GM19023 (cell line): ENCODE results near the gene PID1.
A peak's percentile ranks its signal among the peaks of the same experiment; 100 is the strongest.

Experiments used
- ATAC-seq: cut with Tn5 transposase; IDR thresholded peaks from one replicate; pipeline ENCODE4 v1.9.1; 2021; ENCODE audit warnings: mild to moderate bottlenecking, moderate library complexity; ENCODE audit not compliant: unreplicated experiment

PID1 gene

DNA sequence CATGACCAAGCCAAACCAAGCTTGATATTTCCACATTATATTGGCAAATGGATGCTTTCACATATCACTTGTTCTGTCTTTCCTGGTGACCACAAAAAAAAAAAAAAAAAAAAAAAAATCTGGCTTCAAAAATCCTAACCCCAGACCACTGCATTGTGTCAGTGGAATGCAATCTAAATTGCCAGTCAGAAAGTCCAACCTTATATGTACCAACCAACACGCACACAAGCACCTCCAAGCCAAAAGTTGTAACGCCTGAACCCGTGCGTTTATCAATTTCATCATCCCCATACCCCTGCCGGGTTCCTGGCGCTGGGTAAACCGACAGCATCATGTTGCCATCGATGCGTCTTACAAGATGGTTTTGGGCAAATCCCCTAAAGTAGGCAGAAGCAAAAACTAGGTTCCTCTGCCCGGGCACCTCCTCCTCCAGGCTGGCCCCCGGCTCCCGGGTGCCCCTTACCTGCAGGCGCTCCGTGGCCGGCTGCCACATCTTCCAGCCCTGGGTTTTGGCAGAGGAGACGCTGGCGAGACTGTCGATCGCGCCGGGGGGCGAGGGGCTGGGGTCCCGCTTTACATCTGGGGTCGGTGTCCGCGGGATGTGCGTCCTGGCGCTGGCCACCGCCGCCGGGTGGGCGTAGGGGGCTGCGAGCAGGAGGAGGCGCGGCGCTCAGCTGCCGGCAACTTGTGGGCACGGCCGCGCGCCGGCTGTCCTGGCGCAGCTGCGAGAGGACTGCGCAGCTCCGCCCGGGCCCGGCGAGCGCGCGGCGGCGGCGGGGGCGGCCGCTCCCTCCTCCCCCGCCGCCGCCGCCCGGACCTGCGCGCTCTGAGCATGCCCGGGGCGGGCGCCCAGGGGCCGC is at the start of gene PID1:
Gene PID1, minus strand, starts transcription at position 737 of the 860 bp plus-strand sequence. Its CDS starts 244 bp downstream, at position 493.
- ATAC-seq, result no peak

- no peak for ATAC-seq
Observed at GRCh38 chr2:229319558-229319957, 48.5 kb upstream of the PID1 start.

DNA sequence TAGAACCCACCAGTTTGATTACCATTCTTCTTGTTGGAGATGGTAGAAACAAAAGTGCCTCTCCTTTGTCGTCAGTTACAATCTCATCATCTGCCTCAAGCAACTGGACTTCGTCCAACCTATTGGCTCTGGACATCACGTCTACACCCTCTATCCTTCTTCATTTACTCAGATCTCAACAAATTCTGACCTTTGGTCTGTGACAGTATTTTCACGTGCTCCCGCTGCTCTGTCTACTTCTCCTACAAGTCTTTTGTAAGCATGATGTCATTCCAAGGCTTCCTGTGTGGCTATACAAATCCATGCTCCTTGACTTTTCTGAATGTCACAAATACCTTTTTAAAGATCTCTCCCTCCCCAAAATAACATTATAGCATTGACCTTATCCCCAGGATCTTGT is 43.0 kb upstream of the PID1 start:
- no peak for ATAC-seq

- no peak for ATAC-seq
Observed at GRCh38 chr2:229313591-229313990, 42.5 kb upstream of the PID1 start.

GRCh38 chr2:229301237-229301636 is 30.1 kb upstream of the PID1 start:
- ATAC-seq, result no peak

DNA sequence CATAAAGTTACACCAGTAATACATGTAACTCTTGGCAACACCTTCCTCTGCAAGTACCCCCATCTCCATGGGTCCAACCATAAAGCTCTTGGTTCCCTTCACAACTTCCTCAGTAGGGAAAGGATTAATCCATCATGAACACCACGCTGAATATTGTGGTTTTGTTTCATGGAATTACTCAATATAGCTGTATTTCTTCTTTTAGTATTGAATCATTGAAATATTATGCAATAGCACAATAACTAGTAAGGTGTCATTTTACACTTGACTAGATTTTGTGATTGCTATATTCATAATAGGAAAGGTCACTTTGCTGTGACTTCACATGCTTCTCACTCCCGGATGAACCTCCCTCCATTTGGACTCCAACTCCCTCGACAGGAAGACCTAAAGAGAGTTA is 29.7 kb upstream of the PID1 start:
- no peak for ATAC-seq

DNA sequence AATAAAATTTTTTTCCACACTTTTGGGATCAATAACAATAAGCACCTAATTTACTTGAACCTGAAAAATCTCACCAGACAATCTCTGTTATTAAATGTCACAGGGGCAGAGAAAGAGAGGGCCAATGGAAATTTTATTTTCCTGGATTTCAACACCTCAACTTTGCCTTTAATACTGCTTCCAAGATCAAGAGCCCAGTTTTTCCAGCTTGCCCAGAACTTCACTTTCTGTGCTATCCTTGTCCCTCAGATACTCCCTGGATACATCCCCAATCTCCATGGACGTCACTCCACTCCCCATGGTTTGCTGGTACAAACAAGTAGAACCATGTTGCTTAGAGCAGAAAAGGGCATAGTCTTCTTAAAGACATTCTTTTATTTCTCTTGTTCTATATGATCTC is 29.3 kb upstream of the PID1 start:
- no peak for ATAC-seq

- no peak for ATAC-seq
Observed at GRCh38 chr2:229297247-229297646, 26.2 kb upstream of the PID1 start.

- ATAC-seq, result no peak
Observed at GRCh38 chr2:229296536-229296935, 25.4 kb upstream of the PID1 start.

GRCh38 chr2:229296016-229296415 is 24.9 kb upstream of the PID1 start:
- ATAC-seq, result no peak

- no peak for ATAC-seq
Observed at GRCh38 chr2:229287823-229288222, 16.7 kb upstream of the PID1 start.

DNA sequence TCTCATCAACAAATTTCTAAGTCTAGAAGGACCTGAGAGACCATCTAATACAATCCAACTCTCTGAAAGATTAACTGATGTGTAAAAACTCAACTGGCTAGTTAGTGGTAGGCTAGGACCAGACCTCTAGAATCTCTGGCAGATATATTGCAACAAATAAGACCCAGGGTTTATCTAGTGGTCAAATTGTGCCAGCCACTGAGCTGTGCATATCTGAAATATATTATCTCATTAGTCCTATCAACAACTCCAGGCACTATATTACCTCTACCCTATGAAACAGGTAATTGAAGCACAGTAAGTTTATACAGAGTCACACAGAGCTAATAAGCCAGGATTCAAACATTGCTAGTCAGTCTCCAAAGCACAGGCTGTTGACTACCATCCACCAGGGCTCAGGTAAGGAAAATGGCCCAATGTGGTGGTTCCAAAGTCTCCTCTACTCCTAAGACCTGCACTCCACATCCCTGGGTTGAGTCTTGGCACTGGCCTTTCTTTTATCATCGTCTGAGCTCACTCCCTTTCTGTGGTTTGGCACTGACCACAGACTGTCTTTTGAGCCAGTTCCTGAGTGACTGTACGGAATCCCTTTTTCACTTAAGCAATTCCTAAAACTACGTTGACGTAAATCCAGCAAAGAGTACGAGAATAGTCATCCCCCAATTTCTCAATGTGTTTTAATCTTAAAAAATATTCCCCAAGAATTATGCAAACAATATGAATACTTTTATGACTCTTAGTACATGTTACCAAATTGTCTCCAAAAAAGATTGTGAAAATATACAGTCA is 11.9 kb upstream of the PID1 start:
- no peak for ATAC-seq

DNA sequence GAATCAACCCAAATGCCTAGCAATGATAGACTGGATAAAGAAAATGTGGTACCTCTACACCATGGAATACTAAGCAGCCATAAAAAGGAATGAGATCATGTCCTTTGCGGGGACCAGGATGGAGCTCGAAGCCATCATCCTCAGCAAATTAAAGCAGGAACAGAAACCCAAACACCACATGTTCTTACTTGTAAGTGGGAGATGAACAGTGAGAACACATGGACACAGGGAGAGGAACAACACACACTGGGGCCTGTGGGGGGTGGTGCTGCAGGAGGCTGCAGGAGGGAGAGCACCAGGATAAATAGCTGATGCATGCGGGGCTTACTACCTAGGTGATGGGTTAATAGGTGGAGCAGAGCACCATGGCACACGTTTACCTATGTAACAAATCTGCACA is 8.4 kb upstream of the PID1 start:
- ATAC-seq, result no peak

GRCh38 chr2:229275506-229275905 is 4.4 kb upstream of the PID1 start:
- no peak for ATAC-seq

DNA sequence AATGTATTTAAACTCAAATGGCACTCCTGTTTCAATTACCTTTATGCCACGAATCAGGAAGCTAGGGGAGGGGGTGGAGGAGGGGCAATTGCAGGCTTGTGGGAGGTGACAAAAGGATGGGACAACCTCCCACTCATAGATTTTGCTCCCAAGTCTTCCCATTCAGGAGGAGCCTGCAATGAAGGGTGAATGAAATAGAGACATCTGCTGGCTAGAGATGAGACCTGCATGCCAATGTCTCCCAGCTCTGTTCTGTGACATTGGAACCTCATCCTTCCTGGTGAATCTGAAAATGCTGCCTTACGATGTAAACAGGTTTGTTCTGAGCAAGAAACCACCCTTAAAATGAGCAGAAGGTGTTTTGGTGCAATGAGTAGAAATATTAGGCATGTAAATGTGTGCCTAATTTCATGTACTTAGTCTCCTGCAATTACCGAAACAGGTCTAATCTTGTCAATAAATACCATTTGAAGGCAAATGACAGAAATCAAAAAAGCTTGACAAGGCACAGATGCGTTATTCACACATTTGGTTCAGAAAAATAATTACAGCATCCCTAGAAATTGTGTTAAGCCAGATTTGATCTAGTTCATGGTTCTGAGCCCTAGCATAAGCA is 2.7 kb upstream of the PID1 start:
- peak; percentile 80 for ATAC-seq

DNA sequence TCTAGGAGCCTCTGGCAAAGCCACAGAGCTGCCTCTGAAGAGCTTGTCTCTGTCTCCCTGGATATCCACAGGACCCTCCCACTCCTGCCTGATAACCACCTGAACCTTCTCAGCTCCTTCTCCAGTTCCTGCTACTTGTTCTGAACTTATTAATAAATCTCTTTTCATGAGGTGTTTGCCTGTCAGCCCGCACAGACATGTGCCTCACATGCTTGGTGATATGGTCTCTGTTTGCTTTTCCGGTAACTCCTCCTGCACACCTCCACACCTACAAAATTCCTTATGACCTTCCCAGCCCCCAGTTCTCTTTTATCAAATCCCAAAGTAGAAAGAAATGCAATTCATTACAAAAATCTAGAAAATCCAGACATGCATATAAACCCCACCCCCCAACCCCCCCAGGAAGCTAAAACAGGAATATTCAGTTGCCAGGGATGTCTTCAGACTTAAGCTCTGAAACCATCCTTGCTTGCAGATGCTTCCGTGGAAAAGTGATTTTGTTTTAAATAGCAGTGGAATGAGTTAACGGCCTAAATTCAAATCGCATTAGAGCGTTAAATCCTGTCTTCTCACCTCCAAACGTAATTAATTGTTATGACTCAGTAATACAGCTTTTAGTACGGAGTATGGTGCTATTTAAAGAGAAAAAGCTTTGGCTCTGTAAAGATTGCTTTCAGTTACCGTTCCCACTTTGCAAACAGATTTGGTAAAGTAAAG is 2.1 kb upstream of the PID1 start:
- ATAC-seq, result no peak

GRCh38 chr2:229269941-229270340 is 1.1 kb downstream of the PID1 start:
- ATAC-seq, result no peak

DNA sequence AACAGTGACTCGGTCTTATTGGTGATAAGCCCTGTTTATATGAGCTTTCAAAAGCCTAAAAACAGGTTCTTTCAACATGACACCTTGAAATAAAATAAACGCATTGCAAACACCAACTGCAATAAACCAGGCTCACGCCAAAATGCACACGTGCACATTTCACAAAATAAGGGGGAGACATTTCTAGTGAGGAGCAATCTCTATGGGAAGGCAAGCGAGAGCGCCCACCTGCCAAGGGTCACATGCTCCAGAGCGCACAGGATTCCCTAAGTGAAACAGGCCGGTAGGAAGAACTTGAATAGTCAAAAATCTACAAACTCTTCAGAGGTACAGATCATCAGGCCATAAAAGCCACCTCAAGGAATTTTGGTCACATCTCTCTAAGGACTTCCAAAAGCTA is 1.9 kb downstream of the PID1 start:
- no peak for ATAC-seq

- no peak for ATAC-seq
Observed at GRCh38 chr2:229268626-229269025, 2.5 kb downstream of the PID1 start.

DNA sequence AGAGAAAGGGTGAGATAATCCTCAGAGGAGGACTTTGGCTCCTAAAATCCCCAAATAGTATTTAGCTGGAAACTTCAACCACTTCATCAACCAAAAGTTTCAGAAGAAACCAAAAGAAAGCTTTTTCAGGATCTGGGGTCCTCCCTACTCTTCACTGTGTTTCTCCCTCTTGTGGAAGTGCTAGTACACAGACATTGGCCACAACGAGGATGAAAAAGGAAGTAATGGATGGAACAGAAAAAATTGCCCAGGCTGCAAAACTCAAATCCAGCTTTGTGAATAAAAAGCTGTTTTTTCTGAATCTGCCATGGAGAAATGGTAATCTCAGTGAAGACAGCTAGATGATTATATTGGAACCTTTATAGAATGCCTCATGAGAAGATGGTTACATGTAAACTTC is 4.0 kb downstream of the PID1 start:
- no peak for ATAC-seq

GRCh38 chr2:229265727-229266126 is 5.4 kb downstream of the PID1 start:
- ATAC-seq, result no peak
